ENCODE measurements around the gene TCF7L1.

Gene TCF7L1

DNA sequence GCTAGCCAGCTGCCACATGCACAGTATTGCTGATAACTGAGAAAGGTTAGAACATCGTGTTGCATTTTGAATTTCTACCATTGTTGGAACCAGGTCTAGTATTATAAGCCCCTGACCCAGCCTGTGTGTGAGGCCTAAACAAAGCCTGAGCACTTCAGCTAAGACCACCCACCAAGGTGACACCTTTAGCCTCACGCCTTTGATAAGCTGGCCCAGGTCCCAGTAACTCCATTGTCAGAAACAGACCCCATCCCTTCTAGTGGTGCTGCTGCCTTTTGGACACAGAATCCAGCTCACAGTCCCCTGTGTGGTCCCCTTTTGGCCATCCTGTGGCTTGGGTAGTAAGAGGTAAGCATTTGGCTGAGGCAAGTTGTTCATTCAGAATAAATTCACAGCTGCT, 223.0 kb downstream of the TCF7L1 start:
- DNase-seq (ENCODE audit: low read depth), result no peak

- no peak for DNase-seq (ENCODE audit: low read depth)
Observed at GRCh38 chr2:85357736-85358135, 224.5 kb downstream of the TCF7L1 start.
